HS-27A (cell line): ENCODE measurements around the gene EGFLAM.

Experiments used
- DNase-seq: peaks from one replicate; pipeline ENCODE4 v3.0.0-alpha.2; 2012; ENCODE audit warnings: low read depth, missing footprints

Gene EGFLAM

DNA sequence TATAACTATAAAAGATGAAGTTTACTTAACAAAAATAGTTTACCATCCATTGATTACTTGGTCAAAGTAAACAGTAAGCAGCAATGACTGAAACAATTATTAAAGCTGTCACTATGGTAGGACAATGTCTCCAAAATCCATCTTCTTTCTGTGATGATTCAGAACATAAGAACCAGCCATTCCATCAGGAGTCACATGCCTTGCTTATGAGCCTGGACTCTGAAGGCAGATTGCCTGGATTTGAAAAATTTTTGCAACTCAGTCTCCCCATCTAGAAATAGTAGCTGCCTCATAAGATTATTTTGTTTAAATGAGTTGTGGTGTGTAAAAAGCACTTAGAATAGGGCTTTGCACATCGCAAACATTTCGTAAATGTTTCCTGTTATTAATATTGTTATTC, 161.9 kb downstream of the EGFLAM start:
- no peak for DNase-seq

DNA sequence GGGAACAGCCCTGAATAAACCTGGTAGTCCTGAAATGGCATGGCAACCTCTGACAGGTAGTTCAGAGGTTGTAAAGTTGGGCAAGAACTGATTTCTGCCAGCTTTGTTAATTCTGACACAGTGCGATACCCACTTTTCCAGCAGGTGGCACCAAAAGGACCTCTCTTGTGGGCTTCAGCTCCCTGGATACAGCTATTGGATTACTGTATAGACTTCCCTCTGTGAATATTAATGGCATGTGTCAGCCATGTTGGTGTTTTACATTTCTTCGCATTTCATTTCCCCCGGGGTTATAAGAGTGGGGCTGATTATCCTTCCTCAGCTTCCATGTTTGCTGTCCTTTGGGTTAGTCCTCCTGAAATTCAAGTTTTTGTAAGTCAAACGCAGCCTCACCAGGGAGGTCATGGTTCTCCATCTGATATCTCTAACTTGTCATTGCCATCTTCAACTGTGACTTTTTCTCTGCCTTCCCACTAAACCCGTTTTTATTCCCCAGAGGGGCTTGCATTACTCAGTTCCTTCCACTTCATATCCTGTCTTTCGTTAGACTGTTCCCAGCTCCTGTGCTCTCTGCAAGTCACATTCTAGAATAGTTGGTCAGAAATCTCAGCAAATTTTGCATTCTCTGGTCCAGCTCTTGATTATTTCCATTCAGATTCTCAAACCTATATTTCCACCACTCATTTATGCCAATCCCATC, 162.5 kb downstream of the EGFLAM start:
- peak; percentile 73 for DNase-seq

DNA sequence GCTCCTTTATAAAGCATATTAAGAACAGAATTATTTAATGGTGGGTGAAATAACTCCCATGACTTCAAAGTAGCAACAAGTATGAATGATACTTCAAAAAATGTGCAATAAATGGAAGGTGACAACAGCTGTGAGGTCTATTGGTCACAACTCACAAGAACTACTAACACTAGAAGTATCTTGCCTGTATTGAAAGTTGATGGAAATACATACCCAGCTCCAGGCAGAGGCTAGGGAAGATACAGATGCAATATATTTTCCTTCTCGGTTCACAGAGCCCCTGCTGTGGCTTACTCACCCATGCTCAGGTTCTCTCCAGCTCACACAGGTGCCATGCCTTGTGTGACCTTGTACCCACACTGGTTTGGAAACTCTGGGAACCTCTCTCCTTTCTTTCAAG, 164.3 kb downstream of the EGFLAM start:
- DNase-seq: no peak

DNA sequence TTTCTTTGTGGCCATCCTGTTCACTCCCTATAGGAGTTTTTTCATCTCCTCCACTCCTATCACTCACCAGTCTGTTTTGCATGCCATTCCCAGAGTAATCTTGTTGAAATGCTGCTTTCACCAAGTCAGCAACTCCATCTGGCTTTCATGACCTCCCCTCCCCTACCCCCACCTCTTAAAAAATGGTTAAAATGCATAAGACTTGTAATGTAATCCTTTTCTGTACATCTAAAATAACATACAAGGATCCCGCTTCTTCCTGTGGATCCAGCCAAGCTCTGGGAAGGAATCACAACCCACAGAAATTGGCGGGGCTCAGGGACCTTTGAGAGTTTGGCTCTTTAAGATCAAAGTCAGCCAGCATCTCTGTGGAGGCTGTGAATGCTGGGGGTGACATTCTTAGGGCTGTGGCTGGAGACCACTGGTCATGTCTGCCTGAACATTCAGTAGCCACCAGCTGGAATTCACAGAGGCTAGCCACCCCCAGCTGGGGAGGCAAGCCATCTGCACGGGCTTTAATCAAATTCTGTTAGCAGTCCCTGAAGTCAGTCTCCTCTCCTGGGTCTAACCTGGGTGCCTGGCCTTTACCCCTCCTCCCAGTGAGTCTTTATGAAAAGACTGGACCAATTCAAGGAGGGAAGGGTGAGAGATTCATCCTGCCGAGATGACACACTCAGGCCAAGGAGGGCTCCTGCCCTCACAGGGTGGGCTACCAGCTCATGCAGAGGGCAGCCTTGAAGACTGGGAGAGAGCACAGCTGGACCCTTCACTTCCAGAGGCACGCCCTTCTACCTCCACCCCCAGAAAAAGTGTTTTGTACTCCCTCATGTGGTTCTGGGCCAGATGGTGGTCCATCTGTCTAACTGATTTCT, 165.2 kb downstream of the EGFLAM start:
- DNase-seq: no peak

DNA sequence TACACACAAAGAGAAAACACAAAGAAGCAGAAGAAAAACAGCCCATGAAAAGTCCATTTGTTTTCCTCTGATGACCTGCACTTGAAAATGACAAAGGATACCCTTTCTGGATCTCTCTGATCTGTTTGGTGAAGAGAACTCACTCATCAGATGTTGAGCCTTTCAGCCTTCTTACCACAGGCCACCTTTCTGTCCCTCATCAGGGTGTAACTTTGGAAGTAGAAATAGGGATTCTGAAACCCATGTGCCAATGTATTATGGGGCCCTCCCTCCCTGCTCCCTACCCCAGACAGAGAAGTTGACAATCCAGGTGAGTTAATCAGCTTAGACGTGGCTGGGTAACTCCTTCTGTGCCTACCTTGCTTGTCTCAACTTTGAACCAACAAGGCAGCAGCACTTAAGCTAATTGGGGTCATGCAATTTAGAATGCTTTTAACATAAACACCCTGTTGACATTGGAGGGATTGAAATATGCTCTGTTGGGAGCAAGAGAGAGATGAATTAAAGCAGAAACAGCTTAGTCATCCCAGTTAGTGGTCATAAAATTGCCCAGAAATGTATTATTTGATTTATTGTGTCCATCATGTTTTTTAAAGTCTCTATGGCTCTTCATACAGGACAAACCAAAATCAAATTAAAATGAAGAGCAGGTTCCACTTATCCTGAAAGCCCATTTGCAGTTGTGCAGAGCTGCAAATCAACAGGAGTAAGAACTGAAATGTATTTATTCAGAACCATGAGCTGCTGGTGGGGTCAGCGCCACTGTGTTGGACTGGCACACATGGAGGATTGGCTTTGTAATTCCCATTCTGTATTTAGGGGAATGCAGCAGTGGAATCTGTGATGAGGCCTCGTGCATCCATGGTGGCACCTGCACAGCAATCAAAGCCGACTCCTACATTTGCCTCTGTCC, 166.0 kb downstream of the EGFLAM start:
- no peak for DNase-seq

DNA sequence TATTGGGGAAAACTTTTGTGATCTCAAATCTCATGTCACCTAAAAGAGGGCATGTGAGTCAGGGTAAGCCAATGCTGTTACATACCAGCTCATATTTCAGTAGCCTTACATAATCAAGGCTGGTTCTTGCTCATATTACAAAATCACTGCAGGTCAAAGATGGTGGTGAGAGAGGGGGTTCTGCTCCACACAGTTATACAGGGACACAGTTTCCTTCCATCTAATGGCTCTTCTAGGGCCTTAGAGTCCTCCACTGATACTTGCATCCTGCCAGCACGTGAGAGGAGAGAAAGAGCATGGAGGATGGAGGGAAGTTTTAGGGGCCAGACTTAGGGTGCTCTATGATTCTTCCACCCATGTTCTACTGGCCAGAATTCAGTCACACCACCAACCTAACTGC, 168.1 kb downstream of the EGFLAM start:
- DNase-seq: no peak

DNA sequence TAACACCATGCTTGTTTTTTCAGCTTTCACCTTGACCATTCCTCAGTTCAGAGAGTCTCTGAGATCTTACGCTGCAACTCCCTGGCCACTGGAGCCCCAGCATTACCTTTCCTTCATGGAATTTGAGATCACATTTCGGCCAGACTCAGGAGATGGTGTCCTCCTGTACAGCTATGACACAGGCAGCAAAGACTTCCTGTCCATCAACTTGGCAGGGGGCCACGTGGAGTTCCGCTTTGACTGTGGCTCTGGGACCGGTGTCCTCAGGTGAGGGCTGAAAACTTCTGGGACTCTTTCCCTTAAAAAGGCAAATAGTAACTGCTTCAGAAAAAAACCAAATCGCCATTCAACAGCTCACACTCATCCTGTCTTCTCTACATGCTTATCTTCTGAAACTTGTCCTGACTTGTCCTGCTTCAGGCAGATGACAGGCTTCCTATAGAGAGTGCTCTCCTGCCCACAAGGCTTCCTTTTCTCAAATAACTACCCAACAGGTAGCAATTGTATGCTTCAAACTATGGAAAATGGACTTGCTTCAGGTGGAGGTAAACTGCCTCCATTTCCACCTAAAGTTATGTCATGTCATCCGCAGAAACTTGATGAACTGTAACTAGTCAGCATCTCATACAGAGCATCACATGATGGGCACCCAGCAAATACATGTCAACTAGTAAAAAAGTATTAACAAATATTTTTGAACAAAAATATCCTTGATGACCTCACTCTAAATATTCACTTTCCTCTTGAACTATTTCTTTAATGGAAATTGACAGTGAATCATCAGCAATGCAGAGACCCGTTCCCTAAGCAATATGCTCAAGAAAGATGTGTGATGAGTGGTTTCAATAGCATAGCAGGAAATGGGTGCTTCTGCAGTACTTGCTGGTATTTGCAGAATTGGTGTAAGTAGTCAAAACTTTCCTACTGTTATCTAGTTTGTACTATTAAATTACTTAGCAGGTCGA, 168.9 kb downstream of the EGFLAM start:
- no peak for DNase-seq

DNA sequence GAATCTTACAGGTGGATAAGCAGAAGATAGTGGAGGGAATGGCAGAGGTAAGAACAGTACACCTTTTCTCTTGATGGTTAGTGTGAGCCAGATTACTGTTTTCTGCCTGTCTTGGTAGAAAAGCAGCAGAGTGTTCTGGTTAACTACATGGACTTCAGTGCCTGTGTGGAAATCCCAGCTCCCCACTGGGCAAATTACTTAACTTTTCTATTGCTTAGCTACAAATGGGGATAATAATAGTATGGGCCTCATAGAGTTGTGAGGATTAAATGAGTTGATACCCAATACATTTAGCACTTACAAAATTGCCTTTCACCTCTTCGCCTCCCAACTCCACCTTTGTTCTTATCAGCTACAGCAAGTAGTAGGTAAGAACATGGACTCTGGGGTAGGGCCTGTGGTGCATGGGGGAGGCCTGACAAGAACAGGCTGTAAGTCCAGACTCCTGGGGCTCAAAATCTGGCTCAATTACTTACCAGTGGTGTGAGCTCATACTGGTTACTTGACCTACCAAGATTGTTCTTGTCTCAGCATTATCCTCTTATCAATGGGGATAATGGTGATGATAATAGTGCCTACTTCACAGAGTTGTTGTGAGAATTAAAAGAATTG, 173.0 kb downstream of the EGFLAM start:
- no peak for DNase-seq

DNA sequence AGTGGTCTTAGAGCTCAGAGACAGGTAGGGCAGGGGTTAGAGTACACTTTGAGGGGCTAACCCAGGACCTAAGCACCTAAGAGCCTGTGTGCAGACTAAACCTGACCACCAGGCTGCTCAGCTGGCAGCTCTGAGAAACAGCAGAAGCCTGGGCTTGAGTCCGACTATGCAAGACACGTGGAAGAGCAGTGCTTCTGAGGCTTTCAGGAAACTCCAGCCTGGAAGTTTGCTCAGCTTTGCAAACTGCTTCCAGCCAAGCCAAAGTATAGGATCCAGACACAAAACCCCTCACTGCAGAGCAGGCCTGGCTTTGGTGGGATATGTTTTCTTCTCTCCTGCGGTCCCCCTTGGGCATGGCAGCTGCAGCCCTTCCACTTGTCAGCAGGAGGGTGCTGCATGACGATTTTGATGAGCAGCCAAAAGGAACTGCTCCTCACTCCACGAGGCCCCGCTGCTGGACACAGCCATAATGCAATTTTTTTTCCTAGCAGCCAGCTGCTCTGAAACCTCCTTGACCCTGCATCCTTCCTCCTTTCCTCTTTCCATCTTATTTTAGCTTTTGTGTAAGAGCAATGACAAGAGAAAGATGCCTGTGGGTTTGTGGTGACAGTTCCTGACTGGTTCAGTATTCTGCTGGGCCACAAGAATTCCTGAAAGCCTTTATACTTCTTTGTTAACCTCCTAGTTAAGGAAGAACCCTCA, 175.0 kb downstream of the EGFLAM start:
- no peak for DNase-seq

DNA sequence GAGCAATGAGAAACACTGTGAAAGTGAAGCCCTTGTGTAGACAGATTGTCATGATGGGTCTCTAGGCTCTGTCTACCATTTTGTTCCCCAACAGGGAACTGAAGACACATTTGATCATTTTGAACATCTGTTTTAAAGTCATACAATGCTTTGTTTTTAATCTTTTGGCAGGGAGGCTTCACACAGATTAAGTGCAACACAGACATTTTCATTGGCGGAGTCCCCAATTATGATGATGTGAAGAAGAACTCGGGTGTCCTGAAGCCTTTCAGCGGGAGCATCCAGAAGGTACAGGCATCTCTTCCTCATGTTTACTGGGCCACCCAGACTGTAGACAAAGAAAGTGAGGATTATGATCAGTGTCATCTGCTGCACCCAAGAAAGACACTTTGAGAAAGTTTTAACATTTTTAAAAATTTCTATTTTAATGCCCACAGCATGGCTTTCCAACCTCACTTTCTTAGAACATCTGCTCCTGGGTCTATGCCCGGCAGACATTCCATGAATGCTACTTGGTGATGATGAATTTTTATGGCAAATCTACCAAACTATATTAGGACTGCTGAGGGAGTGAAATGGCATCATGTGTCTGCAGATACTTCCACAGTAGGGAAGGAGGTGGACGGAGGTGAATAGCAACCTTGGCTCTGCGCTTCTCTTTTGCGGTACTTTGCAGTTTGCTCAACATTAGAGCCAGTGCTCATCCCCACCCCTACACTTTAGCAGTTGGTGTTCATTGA, 176.8 kb downstream of the EGFLAM start:
- DNase-seq: no peak

DNA sequence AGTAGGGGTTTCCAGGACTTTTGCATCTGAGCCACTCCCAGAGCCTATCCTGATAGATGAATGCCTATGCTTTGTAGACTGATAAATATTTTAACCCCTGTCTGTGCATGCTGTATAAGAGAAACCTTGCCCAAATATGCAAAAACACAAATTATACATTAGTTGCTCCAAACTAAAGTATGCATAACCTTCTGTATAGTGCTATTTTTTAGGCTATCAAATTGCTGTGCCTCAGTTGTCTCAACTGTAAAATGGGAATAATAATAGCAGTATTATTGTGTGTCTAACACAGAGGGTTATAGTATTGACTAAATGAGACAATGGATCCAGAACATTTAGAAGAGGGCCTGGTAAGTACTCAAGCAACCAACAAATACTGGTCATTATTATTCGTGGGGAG, 180.4 kb downstream of the EGFLAM start:
- no peak for DNase-seq

DNA sequence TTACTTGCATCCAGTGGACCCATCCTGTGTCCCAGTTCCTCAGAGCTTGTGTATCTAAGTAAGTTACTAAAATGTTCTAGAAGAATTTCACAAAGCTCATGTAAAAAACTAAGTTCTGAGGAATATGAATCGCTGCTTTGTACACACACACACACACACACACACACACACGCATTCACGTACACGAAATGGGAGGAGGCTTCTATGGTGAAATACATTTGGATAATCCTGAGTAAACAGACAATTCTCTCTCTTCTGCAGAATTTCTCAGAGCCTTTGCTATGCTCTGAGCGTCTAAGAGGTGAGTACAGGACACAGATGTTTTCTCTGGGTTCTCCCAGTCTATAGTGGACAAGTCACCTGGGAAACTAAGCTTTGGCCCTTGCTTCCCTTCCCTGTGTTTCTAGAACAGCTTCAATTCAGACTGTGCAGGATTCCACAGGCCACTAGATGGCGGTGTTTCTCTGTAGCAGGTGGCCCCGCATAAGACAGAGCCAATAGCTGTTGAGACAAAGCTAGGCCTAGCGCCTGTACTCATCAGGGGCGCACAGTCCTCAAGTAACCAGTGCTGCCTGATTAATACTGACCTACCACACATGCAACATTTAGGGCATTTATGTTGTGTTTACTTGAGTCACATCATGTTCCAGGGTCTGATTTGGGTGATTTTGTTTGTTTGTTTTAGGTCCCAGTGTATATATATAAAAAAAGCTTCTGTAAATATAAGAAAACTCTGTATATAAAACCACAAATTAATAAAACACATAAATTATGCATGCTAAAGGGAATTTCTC, 183.3 kb downstream of the EGFLAM start:
- DNase-seq: no peak

DNA sequence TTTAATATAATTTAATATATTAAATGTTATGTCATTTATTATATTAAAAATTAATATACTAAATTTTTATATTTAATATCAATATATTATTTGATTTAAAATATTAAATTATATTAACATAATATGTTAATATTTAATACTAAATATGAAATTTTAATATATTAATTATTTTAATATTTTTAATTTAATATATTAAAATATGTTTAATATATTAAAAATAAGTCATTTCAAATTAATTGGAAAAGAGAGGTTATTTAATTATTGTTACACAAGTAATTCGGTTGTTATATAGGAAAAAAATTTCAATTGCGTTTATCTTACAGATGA, 183.9 kb downstream of the EGFLAM start:
- no peak for DNase-seq

DNA sequence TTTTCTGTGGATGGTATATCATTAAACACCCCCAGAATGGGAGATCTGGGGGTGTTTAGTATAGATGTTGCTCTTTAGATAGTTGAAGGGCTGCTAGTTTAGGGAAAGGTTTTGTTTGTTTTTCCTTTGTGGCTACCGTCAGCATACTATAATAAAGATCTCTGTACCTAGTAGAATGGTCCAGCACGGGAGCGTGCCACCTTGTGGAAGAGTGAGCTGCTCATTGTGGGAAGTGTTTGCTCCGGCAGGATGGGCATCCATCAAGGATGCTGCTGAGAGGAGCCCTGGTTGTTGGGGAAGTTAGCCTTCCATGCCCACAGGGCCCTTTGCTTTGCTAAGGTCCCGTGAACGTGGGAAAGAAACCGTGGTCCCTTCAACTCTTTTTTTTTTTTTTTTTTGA, 185.0 kb downstream of the EGFLAM start:
- DNase-seq: no peak

DNA sequence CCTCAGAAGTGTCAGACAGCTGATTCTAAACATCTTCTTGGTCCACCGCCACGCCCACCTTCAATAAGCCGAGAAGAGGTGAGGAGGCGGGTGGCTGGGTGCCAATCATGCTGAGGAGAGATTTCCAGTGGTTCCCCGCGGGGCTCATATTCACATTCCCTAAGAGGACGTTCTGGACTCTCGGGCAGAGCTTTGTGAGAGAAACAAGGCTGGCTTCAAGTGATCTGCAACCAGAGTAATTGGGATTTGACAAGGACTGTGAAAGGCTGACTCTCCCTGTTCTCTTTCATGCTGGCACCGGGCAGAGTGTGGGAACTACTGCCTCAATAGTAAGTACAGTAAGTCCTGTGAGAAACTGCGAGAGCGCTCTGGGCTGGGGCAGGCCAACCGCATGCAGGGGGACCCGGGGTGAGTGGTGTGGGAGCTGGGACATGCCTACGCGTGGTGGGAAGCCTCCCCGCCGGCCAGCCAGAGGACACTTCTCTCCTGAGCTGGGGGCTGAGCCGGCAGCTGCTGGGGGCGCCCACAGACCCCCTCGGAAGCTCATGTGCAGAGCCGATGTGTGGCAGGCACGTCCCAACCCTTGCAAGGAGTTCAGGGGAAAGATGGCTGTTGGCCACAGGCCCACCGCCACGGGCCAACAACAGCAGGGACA, 187.1 kb downstream of the EGFLAM start:
- no peak for DNase-seq

DNA sequence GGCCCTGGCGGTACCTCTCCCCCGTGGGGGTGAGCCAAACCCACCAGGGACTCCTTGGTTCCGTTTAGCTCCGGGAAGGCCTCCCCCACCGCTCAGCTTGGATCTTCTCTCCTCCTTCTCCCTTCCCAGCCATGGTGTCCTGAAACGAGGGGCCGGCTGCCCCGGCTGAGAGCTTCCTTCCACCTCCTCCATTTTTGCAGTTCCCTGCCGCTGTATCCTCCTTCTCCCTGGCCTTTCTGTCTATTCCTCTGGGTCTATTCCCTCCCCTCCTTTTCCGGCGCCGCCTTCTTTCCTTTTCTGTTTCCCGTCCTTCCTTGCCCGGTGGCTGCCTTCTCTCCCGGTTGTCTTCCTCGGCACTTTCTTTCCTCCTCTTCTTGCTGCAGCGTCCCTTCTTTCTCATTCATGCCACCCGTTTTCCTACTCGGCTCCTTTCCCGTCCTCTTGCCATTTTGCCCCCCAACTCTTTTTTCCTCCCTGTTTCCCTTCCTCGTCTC, 187.7 kb downstream of the EGFLAM start:
- no peak for DNase-seq

DNA sequence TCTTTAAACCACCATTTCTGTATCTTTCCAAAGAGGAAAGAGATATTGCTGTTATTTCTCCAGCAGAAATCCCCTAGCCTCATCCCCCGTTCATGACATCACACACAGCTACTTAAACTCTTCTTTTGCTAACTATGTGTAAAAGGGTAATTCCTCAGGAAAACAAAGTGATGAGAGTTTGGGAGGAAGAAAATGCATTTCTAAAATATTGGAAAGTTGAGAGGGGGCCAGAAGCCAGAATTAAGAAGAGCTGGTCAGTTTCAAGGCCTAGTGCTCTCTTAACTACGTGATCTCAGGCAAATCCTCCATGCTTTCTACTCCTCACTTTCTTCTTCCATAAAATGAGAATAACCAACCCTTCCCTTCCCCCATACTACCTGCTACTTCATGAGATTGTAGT, 188.7 kb downstream of the EGFLAM start:
- no peak for DNase-seq

DNA sequence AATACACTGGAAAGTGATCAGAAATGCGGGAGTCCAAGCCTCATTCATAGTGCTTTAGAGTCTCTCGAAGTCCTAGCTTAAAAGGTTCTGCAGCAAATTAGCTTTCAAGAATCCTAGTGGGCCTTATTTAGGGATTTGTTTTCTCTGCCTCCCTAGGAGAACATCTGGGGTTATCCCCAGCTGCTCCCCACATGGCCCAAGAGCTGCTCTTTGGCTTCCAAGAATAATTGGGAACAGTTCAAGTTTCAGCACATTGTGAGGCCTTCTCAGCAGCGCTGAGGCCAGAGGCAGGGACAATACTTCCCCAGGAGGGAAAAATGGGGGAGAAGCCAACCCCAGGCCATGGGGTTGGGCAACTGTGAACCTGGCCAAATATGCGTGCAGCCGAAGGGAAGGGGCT, 189.4 kb downstream of the EGFLAM start:
- no peak for DNase-seq
